CD8-positive, alpha-beta memory T cell (primary cell): ENCODE data around the gene FUOM. TPM values are rescaled to one million over a fixed set of nuclear protein-coding genes. Genes with fewer than 3 reads are reported as not detected.

Source experiments
- CTCF ChIA-PET: fragments of 350-600 bp; sonication (Branson Sonifier 250); formaldehyde crosslinking; loops from one replicate; lab custom pipeline; 2021; ENCODE audit warnings: antibody characterized with exemption; lab: Charles Lee
- POLR2A ChIA-PET: fragments of 350-600 bp; sonication (Branson Sonifier 250); formaldehyde crosslinking; loops from one replicate; lab custom pipeline; 2021; ENCODE audit warnings: antibody characterized with exemption; lab: Charles Lee
- DNase-seq, 5 donors: peaks; one replicate each; pipeline versions ENCODE4 v3.0.0 to v3.0.0-alpha.2; 2020 to 2022; ENCODE audit warnings: mixed read lengths in 1 of 5
- H3K27ac ChIP-seq: one replicate; pipeline ENCODE4 v1.7.0; 2013; ENCODE audit warnings: low read depth, mild to moderate bottlenecking, low read length, moderate library complexity
- H3K27me3 ChIP-seq: 2 replicates; pipeline ENCODE4 v1.7.0; 2013; ENCODE audit warnings: low read length, mild to moderate bottlenecking; ENCODE audit not compliant: insufficient read depth, poor library complexity, severe bottlenecking
- H3K36me3 ChIP-seq: 2 replicates; pipeline ENCODE4 v1.7.0; 2013; ENCODE audit warnings: mild to moderate bottlenecking, low read length, moderate library complexity; ENCODE audit not compliant: insufficient read depth
- H3K4me1 ChIP-seq: 2 replicates; pipeline ENCODE4 v1.7.0; 2013; ENCODE audit warnings: mild to moderate bottlenecking, low read length, moderate library complexity; ENCODE audit not compliant: insufficient read depth
- H3K4me3 ChIP-seq: 2 replicates; pipeline ENCODE4 v1.7.0; 2013; ENCODE audit warnings: mild to moderate bottlenecking, low read length
- H3K9me3 ChIP-seq: 2 replicates; pipeline ENCODE4 v1.7.0; 2013; ENCODE audit warnings: mild to moderate bottlenecking, low read length
- H3K27ac Mint-ChIP-seq, 8 donors: one replicate each; pipeline ENCODE4 v1.8.0; 2020 to 2021; ENCODE audit warnings: mixed read lengths in 8 of 8, mild to moderate bottlenecking in 6 of 8, inconsistent platforms in 3 of 8, moderate library complexity in 3 of 8
- H3K27me3 Mint-ChIP-seq, 2 donors: one replicate each; pipeline ENCODE4 v1.8.0; 2020 to 2021; ENCODE audit warnings: mixed read lengths in 2 of 2, mild to moderate bottlenecking in 1 of 2, moderate library complexity in 1 of 2
- H3K36me3 Mint-ChIP-seq, 3 donors: one replicate each; pipeline ENCODE4 v1.8.0; 2020 to 2021; ENCODE audit warnings: mixed read lengths in 3 of 3, inconsistent platforms in 1 of 3, mild to moderate bottlenecking in 1 of 3
- H3K4me1 Mint-ChIP-seq, 3 donors: one replicate each; pipeline ENCODE4 v1.8.0; 2020 to 2021; ENCODE audit warnings: mixed read lengths in 3 of 3, inconsistent platforms in 1 of 3, mild to moderate bottlenecking in 1 of 3
- H3K4me3 Mint-ChIP-seq, 7 donors: one replicate each; pipeline ENCODE4 v1.8.0; 2020 to 2021; ENCODE audit warnings: mixed read lengths in 7 of 7, mild to moderate bottlenecking in 6 of 7, moderate library complexity in 4 of 7, inconsistent platforms in 2 of 7
- H3K9me3 Mint-ChIP-seq, 5 donors: one replicate each; pipeline ENCODE4 v1.8.0; 2020 to 2022; ENCODE audit warnings: mixed read lengths in 5 of 5, mild to moderate bottlenecking in 3 of 5, moderate library complexity in 2 of 5, inconsistent platforms in 1 of 5
- polyA plus RNA-seq: library from polyadenylated mRNA; unstranded; fragments of 300-500 nt; fragmentation: Illumina TruSeq; gene quantifications from one replicate; pipeline ENCODE4 v1.2.3, GENCODE V29; 2021
- total RNA-seq, 2 experiments: library from RNA; stranded (reverse); gene quantifications; one replicate each; pipeline ENCODE4 v1.2.3, GENCODE V29; 2021

Gene FUOM
- total and polyA plus RNA-seq, 3 experiments from 2014 or later, result 22.9 to 39.8 (median 34.6) TPM

DNA sequence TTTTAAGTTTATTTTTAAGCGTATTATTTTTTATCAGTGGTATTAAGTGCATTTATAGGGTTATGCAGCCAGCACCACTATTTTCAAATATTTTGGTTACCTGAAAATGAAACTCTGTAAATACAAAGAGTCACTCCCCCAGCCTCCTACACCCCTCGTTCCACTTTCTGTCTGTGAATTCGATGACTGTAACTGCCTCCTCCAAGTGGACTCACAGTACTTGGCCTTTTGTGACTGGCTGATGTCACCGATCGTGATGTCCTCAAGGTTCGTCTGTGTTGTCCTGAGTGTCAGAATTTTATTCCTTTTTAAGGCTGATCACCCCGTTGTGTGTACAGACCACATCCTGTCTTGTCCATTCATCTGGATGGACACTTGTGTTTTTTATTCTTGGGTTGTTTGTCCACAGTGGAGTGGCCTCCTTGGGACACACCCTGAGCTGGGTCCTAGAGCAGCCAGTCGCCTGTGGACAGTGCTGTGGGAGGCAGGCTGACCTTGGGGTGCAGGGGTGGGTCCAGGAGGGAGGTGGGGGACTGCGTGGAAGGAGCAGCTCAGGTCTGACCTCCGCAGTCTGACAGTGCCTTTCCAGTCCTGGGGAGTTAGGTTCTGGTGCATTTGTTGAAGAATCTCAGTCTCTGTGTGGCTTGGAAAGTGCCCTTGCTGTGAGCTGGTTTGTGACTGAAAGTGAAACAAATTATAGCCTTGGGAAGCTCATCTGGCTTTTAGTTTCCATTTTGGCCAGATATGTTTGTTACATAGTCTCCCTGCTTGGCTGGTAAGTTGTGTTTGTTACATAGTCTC is 43.0 kb upstream of the FUOM start:
- Mint-ChIP-seq H3K9me3 (no peaks in the 10 kb centered on the region), H3K4me1 (peaks cover 35 to 60% (median 48%) of the 10 kb centered on the region in 3 donors), H3K27me3 (no peaks in the 10 kb centered on the region), H3K36me3 (peaks cover 10 to 82% (median 24%) of the 10 kb centered on the region in 3 donors), H3K4me3 (peak overlapping the region in 2 of 7 donors; percentile 9 to 28), H3K27ac (peak overlapping the region; percentile 3 to 90 (median 65))
- H3K9me3 ChIP-seq, result no peaks in the 10 kb centered on the region
- no peak for DNase-seq
- H3K27me3 ChIP-seq, result no peaks in the 10 kb centered on the region
- H3K36me3 ChIP-seq, result peaks cover 5% of the 10 kb centered on the region
- H3K4me3 ChIP-seq, result no peak overlapping the region
- POLR2A ChIA-PET, result no interaction called here
- H3K27ac ChIP-seq, result no peak overlapping the region
- H3K4me1 ChIP-seq, result no peaks in the 10 kb centered on the region
- CTCF ChIA-PET, result no interaction called here

DNA sequence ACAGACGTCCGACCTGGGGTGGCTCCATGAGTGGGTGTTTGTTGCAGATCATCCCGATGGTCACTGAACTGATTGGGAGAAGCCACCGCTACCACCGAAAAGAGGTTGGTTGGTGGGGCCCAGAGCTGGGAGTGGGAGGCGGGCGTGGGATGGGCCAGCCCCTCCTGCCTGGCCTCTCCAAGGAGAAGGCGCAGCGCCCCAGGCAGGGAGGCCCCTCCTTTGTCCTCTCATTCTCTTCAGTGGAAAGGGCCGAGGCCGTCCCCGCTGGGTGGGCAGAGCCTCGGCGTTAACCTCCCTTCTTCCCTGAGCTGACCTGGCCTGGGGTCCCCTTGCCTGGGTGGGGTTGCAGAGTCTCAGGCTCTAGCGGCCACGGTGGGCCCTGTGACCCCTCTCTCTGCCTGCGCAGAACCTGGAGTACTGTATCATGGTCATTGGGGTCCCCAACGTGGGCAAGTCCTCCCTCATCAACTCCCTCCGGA is 41.3 kb upstream of the FUOM start:
- peaks cover 10 to 77% (median 13%) of the 10 kb centered on the region in 3 donors for H3K36me3 Mint-ChIP-seq
- H3K9me3 Mint-ChIP-seq, result no peaks in the 10 kb centered on the region
- no peaks in the 10 kb centered on the region for H3K9me3 ChIP-seq
- no peaks in the 10 kb centered on the region for H3K27me3 ChIP-seq
- H3K4me1 ChIP-seq, result peaks cover 13% of the 10 kb centered on the region
- H3K27me3 Mint-ChIP-seq, result no peaks in the 10 kb centered on the region
- DNase-seq, result no peak
- no peak overlapping the region for H3K4me3 ChIP-seq
- CTCF ChIA-PET, result no interaction called here
- no peak overlapping the region for H3K27ac ChIP-seq
- H3K4me1 Mint-ChIP-seq, result peaks cover 33 to 55% (median 45%) of the 10 kb centered on the region in 3 donors
- peaks cover 8% of the 10 kb centered on the region for H3K36me3 ChIP-seq
- H3K4me3 Mint-ChIP-seq, result no peak overlapping the region
- POLR2A ChIA-PET, result no interaction called here
- H3K27ac Mint-ChIP-seq, result peak overlapping the region in 1 of 8 donors; percentile 61

DNA sequence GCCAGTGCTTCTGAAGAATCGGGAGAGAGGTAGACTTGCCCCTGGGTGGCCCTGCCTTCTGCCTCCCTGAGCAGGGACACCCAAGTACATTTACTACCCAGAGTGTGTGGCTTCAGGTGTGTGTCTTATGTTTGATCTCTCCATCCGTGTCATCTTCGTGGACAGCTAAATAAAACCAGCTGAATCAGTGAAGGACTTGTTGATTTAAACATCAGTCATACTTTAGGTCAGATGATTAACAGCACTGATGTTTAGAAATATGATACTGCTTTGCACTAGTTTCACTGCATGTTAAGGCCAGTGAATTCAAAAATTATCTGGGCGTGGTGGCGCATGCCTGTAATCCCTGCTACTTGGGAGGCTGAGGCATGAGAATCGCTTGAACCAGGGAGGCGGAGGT is 40.1 kb upstream of the FUOM start:
- POLR2A ChIA-PET, result no interaction called here
- peak overlapping the region in 1 of 8 donors; percentile 39 for H3K27ac Mint-ChIP-seq
- H3K36me3 Mint-ChIP-seq, result peaks cover 4 to 70% (median 8%) of the 10 kb centered on the region in 3 donors

DNA sequence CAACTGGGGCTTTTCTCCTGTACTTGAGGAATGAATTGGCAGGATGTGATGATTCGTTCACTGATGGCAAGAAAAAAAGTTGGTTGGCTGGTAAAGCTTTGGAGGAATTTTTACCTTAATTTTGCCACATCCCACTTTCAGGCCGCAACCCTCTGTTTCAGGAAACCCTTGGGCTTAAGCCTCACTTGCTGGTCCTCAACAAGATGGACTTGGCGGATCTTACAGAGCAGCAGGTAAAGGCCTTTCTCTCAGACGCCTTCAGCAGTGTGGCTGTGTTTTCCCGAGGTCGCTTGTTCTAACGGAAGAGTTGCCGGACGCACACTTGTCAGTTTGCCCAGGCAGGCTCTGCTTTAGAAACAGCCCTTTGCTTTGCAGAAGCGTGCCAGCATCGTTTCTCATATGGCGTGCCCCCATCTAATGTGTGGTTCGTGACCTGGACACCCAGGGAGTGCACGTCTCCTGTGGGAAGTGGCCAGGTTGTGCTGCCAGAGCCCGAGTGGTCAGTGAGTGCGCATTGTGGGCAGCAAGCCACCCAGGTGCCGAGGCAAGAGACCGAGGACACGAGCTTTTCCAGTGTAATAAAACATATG is 38.3 kb upstream of the FUOM start:
- Mint-ChIP-seq H3K27ac (peak overlapping the region in 4 of 8 donors; percentile 47 to 78 (median 62)), H3K4me1 (peaks cover 33 to 56% (median 53%) of the 10 kb centered on the region in 3 donors), H3K36me3 (peaks cover 0 to 52% (median 5%) of the 10 kb centered on the region in 3 donors), H3K27me3 (no peaks in the 10 kb centered on the region), H3K9me3 (no peaks in the 10 kb centered on the region), H3K4me3 (peak overlapping the region in 3 of 7 donors; percentile 72 to 90 (median 86))
- Histone ChIP-seq H3K27me3 (no peaks in the 10 kb centered on the region), H3K4me3 (no peak overlapping the region), H3K36me3 (peaks cover 8% of the 10 kb centered on the region), H3K9me3 (no peaks in the 10 kb centered on the region), H3K27ac (no peak overlapping the region), H3K4me1 (peaks cover 27% of the 10 kb centered on the region)
- ChIA-PET POLR2A (no interaction called here), CTCF (no interaction called here)
- no peak for DNase-seq

More for the DNA sequence above, 40.1 kb upstream of the FUOM start:
- H3K27me3 Mint-ChIP-seq, result no peaks in the 10 kb centered on the region
- Histone ChIP-seq H3K27me3 (no peaks in the 10 kb centered on the region), H3K4me1 (peaks cover 20% of the 10 kb centered on the region), H3K36me3 (peaks cover 8% of the 10 kb centered on the region), H3K27ac (no peak overlapping the region), H3K9me3 (no peaks in the 10 kb centered on the region), H3K4me3 (no peak overlapping the region)
- peaks cover 28 to 52% (median 50%) of the 10 kb centered on the region in 3 donors for H3K4me1 Mint-ChIP-seq
- peak overlapping the region in 1 of 7 donors; percentile 37 for H3K4me3 Mint-ChIP-seq
- CTCF ChIA-PET, result no interaction called here
- H3K9me3 Mint-ChIP-seq, result no peaks in the 10 kb centered on the region
- DNase-seq, result no peak

DNA sequence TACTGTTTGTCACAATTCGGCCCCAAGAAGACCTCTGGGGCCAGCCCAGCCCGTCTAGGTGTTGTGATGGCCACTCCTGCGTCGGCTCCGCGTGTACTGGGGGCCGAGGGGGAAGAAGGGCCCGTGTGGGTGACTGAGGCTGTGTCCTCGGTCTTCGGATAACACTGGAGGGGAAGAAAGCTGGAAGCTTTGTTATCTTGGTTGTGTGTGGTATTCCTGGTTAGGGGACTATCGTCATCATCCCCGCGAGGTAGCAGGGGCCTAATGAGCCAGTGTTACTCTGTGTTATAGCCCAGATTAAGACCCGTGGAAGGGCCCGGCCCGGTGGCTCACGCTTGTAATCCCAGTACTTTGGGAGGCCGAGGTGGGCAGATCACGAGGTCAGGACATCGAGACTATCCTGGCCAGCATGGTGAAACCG is 37.0 kb upstream of the FUOM start:
- Mint-ChIP-seq H3K9me3 (no peaks in the 10 kb centered on the region), H3K4me1 (peaks cover 39 to 58% (median 56%) of the 10 kb centered on the region in 3 donors), H3K36me3 (peaks cover 0 to 46% (median 5%) of the 10 kb centered on the region in 3 donors), H3K27me3 (no peaks in the 10 kb centered on the region), H3K4me3 (peak overlapping the region; percentile 86 to 94 (median 90)), H3K27ac (peak overlapping the region; percentile 68 to 96 (median 90))
- H3K4me1 ChIP-seq, result peaks cover 39% of the 10 kb centered on the region
- POLR2A ChIA-PET, result no interaction called here
- H3K36me3 ChIP-seq, result peaks cover 8% of the 10 kb centered on the region
- CTCF ChIA-PET, result interaction anchor here (3.0 kb wide), 1 partner anchor 65 kb away, joined by 8 read pairs; no protein-coding TSS in a partner anchor
- H3K9me3 ChIP-seq, result no peaks in the 10 kb centered on the region
- peak overlapping the region; percentile 73 for H3K27ac ChIP-seq
- DNase-seq, result no peak
- H3K27me3 ChIP-seq, result no peaks in the 10 kb centered on the region
- peak overlapping the region; percentile 74 for H3K4me3 ChIP-seq

DNA sequence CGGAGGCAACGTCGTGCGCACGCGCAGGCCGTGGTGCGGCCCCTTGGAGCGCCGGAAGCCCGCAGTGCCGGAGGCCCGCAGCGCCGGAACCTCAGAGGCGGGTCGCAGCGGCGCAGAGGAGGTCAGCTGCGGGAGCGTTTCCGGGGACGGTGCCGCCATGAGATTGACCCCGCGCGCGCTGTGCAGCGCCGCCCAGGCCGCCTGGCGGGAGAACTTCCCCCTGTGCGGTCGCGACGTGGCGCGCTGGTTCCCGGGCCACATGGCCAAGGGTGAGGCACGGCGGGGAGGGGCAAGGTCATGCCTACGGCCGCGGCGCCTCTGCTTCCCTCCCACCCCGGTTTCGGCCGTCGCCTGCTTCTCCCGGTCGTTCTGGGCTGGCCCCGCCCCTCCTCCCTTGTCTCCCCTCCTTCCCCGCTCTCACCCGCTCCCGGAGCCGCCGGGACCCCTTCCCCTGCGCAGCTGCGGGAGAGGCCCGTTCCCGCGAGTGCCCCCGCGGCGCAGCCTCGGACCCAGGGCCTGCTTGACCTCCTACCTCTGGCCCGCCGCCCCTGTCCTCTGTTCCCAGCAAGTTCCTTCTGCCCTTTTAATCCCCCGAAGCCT is 36.3 kb upstream of the FUOM start, which contains the start of gene MTG1:
Gene MTG1, plus strand, starts transcription at position 94 of the 600 bp plus-strand sequence. Its CDS starts 64 bp downstream, at position 158.
- peak; percentile 88 to 93 (median 92) for DNase-seq
- CTCF ChIA-PET, result interaction anchor here (3.0 kb wide), 1 partner anchor 65 kb away, joined by 8 read pairs; no protein-coding TSS in a partner anchor
- POLR2A ChIA-PET, result no interaction called here

DNA sequence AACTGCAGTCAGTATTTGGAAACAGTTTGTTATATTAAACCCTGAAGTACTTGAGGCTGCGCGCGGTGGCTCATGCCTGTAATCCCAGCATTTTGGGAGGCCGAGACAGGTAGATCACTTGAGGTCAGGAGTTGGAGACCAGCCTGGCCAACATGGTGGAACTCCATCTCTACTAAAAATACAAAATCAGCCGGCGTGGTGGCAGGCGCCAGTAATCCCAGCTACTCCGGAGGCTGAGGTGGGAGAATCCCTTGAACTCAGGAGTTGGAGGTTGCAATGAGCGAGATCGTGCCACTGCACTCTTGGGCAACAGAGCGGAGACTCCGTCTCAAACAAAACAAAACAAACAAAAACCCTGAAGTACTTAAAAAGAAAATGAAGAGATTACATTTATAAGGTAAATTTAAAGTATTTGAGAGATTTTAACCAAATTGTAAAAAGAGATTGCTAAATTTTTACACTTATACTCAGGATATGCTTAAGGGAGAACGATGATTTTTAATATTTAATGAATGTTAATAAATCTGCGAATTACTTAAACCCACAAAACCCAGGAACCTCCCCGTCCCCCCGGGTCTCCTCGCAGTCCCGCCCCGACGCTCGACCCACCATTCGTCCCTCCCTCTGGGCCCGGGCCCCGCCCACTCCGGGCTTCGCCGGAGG is 35.7 kb upstream of the FUOM start:
- no peaks in the 10 kb centered on the region for H3K27me3 ChIP-seq
- Mint-ChIP-seq H3K4me3 (peak overlapping the region; percentile 76 to 94 (median 89)), H3K27ac (peak overlapping the region in 7 of 8 donors; percentile 45 to 93 (median 68)), H3K36me3 (peaks cover 0 to 35% (median 5%) of the 10 kb centered on the region in 3 donors), H3K9me3 (no peaks in the 10 kb centered on the region), H3K27me3 (no peaks in the 10 kb centered on the region), H3K4me1 (peaks cover 46 to 65% (median 65%) of the 10 kb centered on the region in 3 donors)
- H3K9me3 ChIP-seq, result no peaks in the 10 kb centered on the region
- no peak for DNase-seq
- POLR2A ChIA-PET, result interaction anchor here (1.1 kb wide), 1 partner anchor 48 kb away, joined by 3 read pairs; no protein-coding TSS in a partner anchor
- peak overlapping the region; percentile 74 for H3K4me3 ChIP-seq
- peaks cover 46% of the 10 kb centered on the region for H3K4me1 ChIP-seq
- CTCF ChIA-PET, result interaction anchor here (3.0 kb wide), 1 partner anchor 64 kb away, joined by 8 read pairs; no protein-coding TSS in a partner anchor
- no peak overlapping the region for H3K27ac ChIP-seq
- H3K36me3 ChIP-seq, result peaks cover 8% of the 10 kb centered on the region

More for the DNA sequence above, 36.3 kb upstream of the FUOM start, which contains the start of gene MTG1:
- Histone ChIP-seq H3K36me3 (peaks cover 8% of the 10 kb centered on the region), H3K27ac (peak within 1 kb of the TSS; percentile 73), H3K27me3 (no peaks in the 10 kb centered on the region), H3K4me1 (peaks cover 43% of the 10 kb centered on the region), H3K4me3 (peak within 1 kb of the TSS; percentile 74), H3K9me3 (no peaks in the 10 kb centered on the region)
- Mint-ChIP-seq H3K4me1 (peaks cover 40 to 61% (median 59%) of the 10 kb centered on the region in 3 donors), H3K4me3 (peak within 1 kb of the TSS; percentile 86 to 94 (median 90)), H3K9me3 (no peaks in the 10 kb centered on the region), H3K27ac (peak within 1 kb of the TSS; percentile 68 to 96 (median 90)), H3K36me3 (peaks cover 0 to 40% (median 5%) of the 10 kb centered on the region in 3 donors), H3K27me3 (no peaks in the 10 kb centered on the region)
